GM12875 (cell line): ENCODE results near the gene ITM2B.
A peak's percentile ranks its signal among the peaks of the same experiment; 100 is the strongest.

ENCODE experiments used
- H3K4me3 ChIP-seq: one replicate; pipeline ENCODE4 v1.5.1; 2011; ENCODE audit warnings: low read depth, low read length, control low read depth
- TF ChIP-seq, protein P1 (sequence below): IDR thresholded peaks from 2 replicates; pipeline ENCODE4 v1.5.1; 2011; ENCODE audit warnings: low read depth, mild to moderate bottlenecking, control low read depth, inconsistent platforms, low read length, moderate library complexity, borderline replicate concordance; ENCODE audit not compliant: insufficient read depth

The ITM2B gene

DNA sequence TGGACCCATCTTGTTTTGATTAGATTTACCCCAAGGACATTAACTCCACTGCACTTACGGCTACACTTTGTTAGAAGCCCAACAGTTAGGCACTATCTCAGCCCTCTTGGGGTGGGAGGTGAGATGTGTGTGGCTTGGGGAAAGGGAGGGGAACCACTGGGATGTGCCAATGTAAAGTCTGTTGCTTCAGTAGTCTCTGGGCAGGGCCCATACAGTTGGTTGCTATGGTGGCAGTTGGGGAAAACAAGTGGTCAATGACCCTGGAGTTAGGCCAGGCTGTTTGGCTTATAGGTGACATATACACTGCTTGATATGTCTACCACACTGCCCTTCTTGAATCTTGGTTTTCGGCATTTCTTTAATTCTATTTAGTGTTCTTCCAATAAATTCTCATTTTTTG is 61.6 kb downstream of the ITM2B start:
- TF ChIP-seq, protein P1, sequence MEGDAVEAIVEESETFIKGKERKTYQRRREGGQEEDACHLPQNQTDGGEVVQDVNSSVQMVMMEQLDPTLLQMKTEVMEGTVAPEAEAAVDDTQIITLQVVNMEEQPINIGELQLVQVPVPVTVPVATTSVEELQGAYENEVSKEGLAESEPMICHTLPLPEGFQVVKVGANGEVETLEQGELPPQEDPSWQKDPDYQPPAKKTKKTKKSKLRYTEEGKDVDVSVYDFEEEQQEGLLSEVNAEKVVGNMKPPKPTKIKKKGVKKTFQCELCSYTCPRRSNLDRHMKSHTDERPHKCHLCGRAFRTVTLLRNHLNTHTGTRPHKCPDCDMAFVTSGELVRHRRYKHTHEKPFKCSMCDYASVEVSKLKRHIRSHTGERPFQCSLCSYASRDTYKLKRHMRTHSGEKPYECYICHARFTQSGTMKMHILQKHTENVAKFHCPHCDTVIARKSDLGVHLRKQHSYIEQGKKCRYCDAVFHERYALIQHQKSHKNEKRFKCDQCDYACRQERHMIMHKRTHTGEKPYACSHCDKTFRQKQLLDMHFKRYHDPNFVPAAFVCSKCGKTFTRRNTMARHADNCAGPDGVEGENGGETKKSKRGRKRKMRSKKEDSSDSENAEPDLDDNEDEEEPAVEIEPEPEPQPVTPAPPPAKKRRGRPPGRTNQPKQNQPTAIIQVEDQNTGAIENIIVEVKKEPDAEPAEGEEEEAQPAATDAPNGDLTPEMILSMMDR: no peak
- no peak overlapping the region for H3K4me3 ChIP-seq

DNA sequence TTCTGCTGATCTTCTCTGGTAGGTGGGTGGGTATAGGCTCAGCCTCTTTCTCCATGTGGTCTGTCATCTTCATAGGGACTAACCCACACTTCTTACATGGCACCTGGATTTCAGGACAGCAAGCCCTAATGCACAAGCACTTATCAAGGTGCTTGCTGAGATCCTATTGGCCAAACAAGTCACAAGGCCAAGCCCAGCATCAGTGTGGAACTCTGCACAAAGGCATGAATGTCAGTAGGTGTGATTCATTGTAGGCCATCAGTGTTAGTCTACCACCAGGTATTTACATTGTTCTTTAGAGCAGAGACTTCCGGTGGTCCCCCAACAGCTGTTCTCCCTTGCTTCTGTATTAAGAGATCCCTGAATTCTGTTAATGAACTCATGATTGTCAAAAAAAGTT is 62.3 kb downstream of the ITM2B start:
- H3K4me3 ChIP-seq: no peak overlapping the region
- TF ChIP-seq, protein P1: no peak

DNA sequence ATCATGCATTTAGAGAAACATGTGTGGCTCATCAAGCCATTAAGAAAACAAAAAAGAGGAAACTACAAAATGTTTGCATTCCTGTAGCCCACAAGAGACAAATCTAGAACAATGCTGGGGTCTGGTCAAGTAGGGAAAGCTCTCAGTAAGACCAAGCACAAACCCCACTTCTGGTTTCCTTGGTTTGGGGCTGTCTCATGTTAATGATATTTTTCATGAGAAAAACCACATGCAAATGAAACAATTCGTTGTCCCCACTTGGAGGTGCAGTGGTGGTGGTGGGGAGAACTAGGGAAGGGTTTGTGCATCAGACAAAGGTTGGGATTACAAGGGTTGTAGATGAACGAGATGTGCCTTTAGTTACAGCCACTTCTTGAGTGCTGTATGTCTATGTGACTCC is 63.5 kb downstream of the ITM2B start:
- H3K4me3 ChIP-seq: no peak overlapping the region
- TF ChIP-seq, protein P1: no peak

DNA sequence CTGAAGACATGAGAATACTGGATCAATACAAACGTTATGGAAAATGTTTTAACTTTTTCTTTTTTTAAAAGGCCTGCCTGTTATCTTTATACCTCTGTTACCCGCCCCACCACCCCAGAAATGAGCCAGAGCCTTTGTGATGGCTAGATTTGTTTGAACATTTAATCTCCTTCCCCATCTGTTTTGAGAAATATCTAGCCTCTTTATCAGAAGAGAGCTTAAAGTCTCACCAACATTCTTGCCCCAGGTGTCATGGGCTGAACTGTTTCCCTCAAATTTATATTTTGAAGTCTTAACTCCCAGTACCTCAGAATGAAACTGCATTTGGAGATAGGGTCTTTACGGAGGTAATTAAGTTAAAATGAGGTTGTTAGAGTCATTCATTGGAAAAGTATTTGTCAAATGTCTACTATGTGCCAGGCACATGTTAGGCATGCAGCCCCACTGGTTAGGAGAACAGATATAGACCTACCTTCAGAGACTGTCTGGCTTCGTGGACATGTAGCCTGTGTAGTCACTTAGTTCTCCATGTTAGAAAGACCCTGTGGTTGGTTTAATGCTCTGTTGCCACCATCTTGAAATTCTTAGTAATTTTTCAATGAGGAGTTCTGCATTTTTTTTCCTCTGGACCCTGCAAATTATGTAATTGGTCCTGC is 64.3 kb downstream of the ITM2B start:
- no peak overlapping the region for H3K4me3 ChIP-seq
- TF ChIP-seq, protein P1: no peak

DNA sequence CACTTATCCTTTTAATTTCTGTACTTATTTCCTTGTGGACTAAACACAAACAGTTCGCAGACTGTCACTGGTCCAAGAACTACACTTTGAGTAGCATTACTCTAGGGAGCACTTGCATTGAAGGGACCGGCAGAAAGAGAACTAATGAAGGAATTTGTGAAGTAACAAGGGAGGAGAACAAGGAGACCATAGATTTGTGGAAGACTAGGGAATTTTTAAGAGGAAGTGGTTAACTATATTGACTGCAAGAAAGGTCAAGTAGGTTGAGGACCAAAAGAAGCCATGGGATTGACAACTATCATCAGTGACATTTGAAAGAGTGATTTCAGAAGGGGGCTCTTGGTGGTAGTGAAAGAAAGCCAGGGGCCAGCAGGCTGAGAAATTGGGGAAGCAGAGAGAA is 66.6 kb downstream of the ITM2B start:
- H3K4me3 ChIP-seq: no peak overlapping the region

DNA sequence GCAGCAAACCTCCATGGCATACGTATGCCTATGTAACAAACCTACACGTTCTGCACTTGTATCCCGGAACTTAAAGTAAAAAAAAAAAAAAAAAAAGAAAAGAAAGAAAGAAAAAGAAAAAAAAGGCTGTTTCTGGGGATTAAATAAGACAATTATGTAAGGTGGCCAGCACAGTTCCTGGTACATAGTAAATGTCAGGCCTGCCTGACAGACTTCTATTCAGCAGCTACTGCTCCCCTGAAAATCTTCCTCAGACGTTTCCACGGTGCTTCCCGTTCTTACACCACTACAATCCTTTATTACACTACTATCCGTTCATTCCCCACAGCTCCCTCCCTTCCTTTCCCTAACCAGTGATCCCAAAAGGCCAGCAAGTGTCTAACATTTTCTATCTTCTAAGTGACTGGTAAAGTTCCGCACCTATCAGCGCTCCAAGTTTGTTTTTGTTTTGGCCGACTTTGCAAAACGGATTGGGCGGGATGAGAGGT is 69.9 kb downstream of the ITM2B start:
- TF ChIP-seq, protein P1: no peak
- H3K4me3 ChIP-seq: peak overlapping the region; percentile 83

More for the DNA sequence above, 66.6 kb downstream of the ITM2B start:
- TF ChIP-seq, protein P1: no peak
